ENCODE data around the gene TSPOAP1. TPM values are rescaled to one million over a fixed set of nuclear protein-coding genes. Genes with fewer than 3 reads are reported as not detected.
"Not testable (repeated sequence)": the region's sequence is repeated elsewhere in the genome, so short reads cannot be mapped to it uniquely, and the experiment has no call there.

The TSPOAP1 gene
- polyA plus RNA-seq, 1 of the 3 experiments (the other 2 are of a cell fraction) = 0.79 TPM

GRCh38 chr17:58341136-58341860 is 12.7 kb upstream of the TSPOAP1 start:
- CTCF ChIA-PET = interaction anchor here (1.1 to 2.7 kb wide), 3 partner anchors 24 to 37 kb away, joined by 3 to 10 read pairs (median 4); no protein-coding TSS in a partner anchor
- H4K20me1 ChIP-seq (ENCODE audit: insufficient read depth) = not testable (repeated sequence)

GRCh38 chr17:58340405-58340876 is 11.8 kb upstream of the TSPOAP1 start:
- H4K20me1 ChIP-seq (ENCODE audit: insufficient read depth) = no peaks in the 10 kb centered on the region
- no peak for DNase-seq
- H3K27me3 ChIP-seq (ENCODE audit: insufficient read depth) = no peaks in the 10 kb centered on the region
- no peaks in the 10 kb centered on the region for H3K9me2 ChIP-seq
- no peak overlapping the region for H2AFZ ChIP-seq (ENCODE audit: low read depth)
- no peak for TF ChIP-seq GABPA (IDR thresholded peaks at IDR 0.05; ENCODE audit: low read depth)
- no peak for TF ChIP-seq EZH2phosphoT487 (IDR thresholded peaks at IDR 0.05; ENCODE audit: borderline replicate concordance, low read depth)
- TF ChIP-seq JUND (IDR thresholded peaks at IDR 0.05) = no peak
- no peak for TF ChIP-seq POLR2AphosphoS5 (IDR thresholded peaks at IDR 0.05; ENCODE audit: low read depth, low read length)
- no peak for TF ChIP-seq ZBTB33 (IDR thresholded peaks at IDR 0.05; ENCODE audit: borderline replicate concordance, low read depth)
- no peak for TF ChIP-seq EP300 (IDR thresholded peaks at IDR 0.05; ENCODE audit: borderline replicate concordance in 1 of 2, low read depth in 1 of 2, low read length in 1 of 2)
- TF ChIP-seq, protein P1, sequence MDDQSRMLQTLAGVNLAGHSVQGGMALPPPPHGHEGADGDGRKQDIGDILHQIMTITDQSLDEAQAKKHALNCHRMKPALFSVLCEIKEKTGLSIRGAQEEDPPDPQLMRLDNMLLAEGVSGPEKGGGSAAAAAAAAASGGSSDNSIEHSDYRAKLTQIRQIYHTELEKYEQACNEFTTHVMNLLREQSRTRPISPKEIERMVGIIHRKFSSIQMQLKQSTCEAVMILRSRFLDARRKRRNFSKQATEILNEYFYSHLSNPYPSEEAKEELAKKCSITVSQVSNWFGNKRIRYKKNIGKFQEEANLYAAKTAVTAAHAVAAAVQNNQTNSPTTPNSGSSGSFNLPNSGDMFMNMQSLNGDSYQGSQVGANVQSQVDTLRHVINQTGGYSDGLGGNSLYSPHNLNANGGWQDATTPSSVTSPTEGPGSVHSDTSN (IDR thresholded peaks at IDR 0.05) = no peak
- no peak for TF ChIP-seq FOSL2 (IDR thresholded peaks at IDR 0.05; ENCODE audit: borderline replicate concordance, low read depth)
- TF ChIP-seq, protein P2, sequence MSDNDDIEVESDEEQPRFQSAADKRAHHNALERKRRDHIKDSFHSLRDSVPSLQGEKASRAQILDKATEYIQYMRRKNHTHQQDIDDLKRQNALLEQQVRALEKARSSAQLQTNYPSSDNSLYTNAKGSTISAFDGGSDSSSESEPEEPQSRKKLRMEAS (IDR thresholded peaks at IDR 0.05; ENCODE audit: low read depth) = no peak
- TF ChIP-seq NFIC (IDR thresholded peaks at IDR 0.05; ENCODE audit: borderline replicate concordance) = no peak
- no peak for TF ChIP-seq TCF12 (IDR thresholded peaks at IDR 0.05)
- no peak for TF ChIP-seq GATA2 (CRISPR knock-in tag; IDR thresholded peaks at IDR 0.05)
- no peak for TF ChIP-seq RXRA (IDR thresholded peaks at IDR 0.05; ENCODE audit: borderline replicate concordance, low read depth)
- no peak for TF ChIP-seq FOXM1 (IDR thresholded peaks at IDR 0.05; ENCODE audit: low read depth)
- TF ChIP-seq FOXJ3 (CRISPR knock-in tag; IDR thresholded peaks at IDR 0.05) = no peak
- no peak for TF ChIP-seq SMC3 (IDR thresholded peaks at IDR 0.05; ENCODE audit: low read depth, low read length)
- no peak for TF ChIP-seq RFX5 (IDR thresholded peaks at IDR 0.05; ENCODE audit: low read length)
- TF ChIP-seq RCOR1 (IDR thresholded peaks at IDR 0.05; ENCODE audit: low read length) = no peak
- no peak for TF ChIP-seq MXI1 (IDR thresholded peaks at IDR 0.05; ENCODE audit: low read depth, low read length)
- TF ChIP-seq NRF1 (IDR thresholded peaks at IDR 0.05; ENCODE audit: low read depth, low read length) = no peak
- no peaks in the 10 kb centered on the region for H3K79me2 ChIP-seq (ENCODE audit: insufficient read depth)
- 64% methylated on average over 5 of the region's 5 CpGs for WGBS (ENCODE audit: low lambda C conversion rate)
- H3K4me3 ChIP-seq (ENCODE audit: low read depth in 2 of 2, low read length in 1 of 2) = no peak overlapping the region
- H3K36me3 ChIP-seq (replicated peaks in 1 of 2; ENCODE audit: control insufficient read depth in 1 of 2, insufficient read depth in 2 of 2, low read length in 1 of 2) = peaks cover 5 to 18% of the 10 kb centered on the region in 2 experiments
- H3K27ac ChIP-seq (ENCODE audit: low read depth in 2 of 2, low read length in 1 of 2) = no peak overlapping the region
- peaks cover 0 to 24% of the 10 kb centered on the region in 2 experiments; a peak in 1 of 4 replicates for H3K4me1 ChIP-seq (ENCODE audit: control insufficient read depth in 1 of 2, insufficient read depth in 2 of 2, low read depth in 1 of 2, low read length in 1 of 2)
- no peaks in the 10 kb centered on the region for H3K9me3 ChIP-seq
- H3F3A ChIP-seq (replicated peaks; ENCODE audit: insufficient read depth) = peaks cover 6% of the 10 kb centered on the region
- ChIA-PET CTCF (interaction anchor here (1.1 to 2.7 kb wide), 4 partner anchors 11 to 36 kb away, joined by 3 to 10 read pairs (median 6); partner anchors contain the start of gene SUPT4H1), POLR2A (interaction anchor here (0.6 to 3.9 kb wide), 2 partner anchors 11 to 23 kb away, joined by 4 to 23 read pairs; partner anchors contain the start of gene SUPT4H1)
- H3K4me2 ChIP-seq = no peak overlapping the region
- H3K9ac ChIP-seq = no peak overlapping the region

More at GRCh38 chr17:58341136-58341860, 12.7 kb upstream of the TSPOAP1 start:
- H3K9me3 ChIP-seq; H3F3A ChIP-seq (replicated peaks; ENCODE audit: insufficient read depth); DNase-seq; H3K79me2 ChIP-seq (ENCODE audit: insufficient read depth); H3K27me3 ChIP-seq (ENCODE audit: insufficient read depth); H3K9me2 ChIP-seq; H3K4me2 ChIP-seq; H3K9ac ChIP-seq; H2AFZ ChIP-seq (ENCODE audit: low read depth); H3K4me3 ChIP-seq (ENCODE audit: low read depth in 2 of 2, low read length in 1 of 2); H3K27ac ChIP-seq (ENCODE audit: low read depth in 2 of 2, low read length in 1 of 2): not testable (repeated sequence)
- peaks cover 12 to 26% of the 10 kb centered on the region in 2 experiments for H3K36me3 ChIP-seq (replicated peaks in 1 of 2; ENCODE audit: control insufficient read depth in 1 of 2, insufficient read depth in 2 of 2, low read length in 1 of 2)
- WGBS (ENCODE audit: low lambda C conversion rate) = 86% methylated on average over 11 of the region's 11 CpGs
- peaks cover 0 to 16% of the 10 kb centered on the region in 2 experiments; a peak in 1 of 4 replicates for H3K4me1 ChIP-seq (ENCODE audit: control insufficient read depth in 1 of 2, insufficient read depth in 2 of 2, low read depth in 1 of 2, low read length in 1 of 2)
- POLR2A ChIA-PET = interaction anchor here (3.9 kb wide), 1 partner anchor 10 kb away, joined by 23 read pairs; the partner anchor contains the start of gene SUPT4H1

All from SK-N-SH (cell line).